HEK293 (cell line): Measurements from ENCODE around the gene GAGE13.
"Not testable (repeated sequence)": the region's sequence is repeated elsewhere in the genome, so short reads cannot be mapped to it uniquely, and the experiment has no call there.

Experiments
- AEBP2 ChIP-seq: fragments of 450-650 bp; formaldehyde crosslinking; IDR thresholded peaks from 2 replicates; pipeline ENCODE4 v1.5.1; 2016; ENCODE audit warnings: missing biosample characterization, missing genetic modification characterization, borderline replicate concordance
- CTCF ChIP-seq: fragments of 450-650 bp; formaldehyde crosslinking; IDR thresholded peaks from 2 replicates; pipeline ENCODE4 v1.5.1; 2016; ENCODE audit warnings: missing biosample characterization, missing genetic modification characterization
- MEIS1 ChIP-seq: sonication (generic); formaldehyde crosslinking; IDR thresholded peaks from 2 replicates; pipeline ENCODE4 v1.8.1; 2022; ENCODE audit warnings: missing genetic modification reagents, mild to moderate bottlenecking, borderline replicate concordance
- REST ChIP-seq: fragments of 450-650 bp; formaldehyde crosslinking; IDR thresholded peaks from 2 replicates; pipeline ENCODE4 v1.5.1; 2016; ENCODE audit warnings: missing biosample characterization, missing genetic modification characterization
- ZNF26 ChIP-seq: fragments of 450-650 bp; formaldehyde crosslinking; IDR thresholded peaks from 2 replicates; pipeline ENCODE4 v1.5.1; 2016; ENCODE audit warnings: missing biosample characterization, missing genetic modification characterization

- not testable (repeated sequence) for TF ChIP-seq CTCF; MEIS1 (CRISPR knock-in tag); AEBP2 (tag by site-specific recombination); REST; ZNF26 (tag by site-specific recombination)
These were observed 14.0 kb downstream of the GAGE13 start for GRCh38 chrX:49345402-49345801.
